Loucy (cell line): Measurements from ENCODE around the gene CYP4A22.

ENCODE experiments used
- H2AFZ ChIP-seq: fragments of 200-600 bp; sonication (generic); 2 replicates; pipeline ENCODE4 v1.6.0; 2016; ENCODE audit warnings: antibody characterized with exemption, mild to moderate bottlenecking, low read length, moderate library complexity
- H3F3A ChIP-seq: fragments of 200-600 bp; 2 replicates; pipeline ENCODE4 v1.6.0; 2016; ENCODE audit warnings: antibody characterized with exemption, low read depth, mild to moderate bottlenecking
- H3K27me3 ChIP-seq: fragments of 200-600 bp; sonication (generic); 2 replicates; pipeline ENCODE4 v1.6.1; 2014; ENCODE audit warnings: low read length, mild to moderate bottlenecking; ENCODE audit not compliant: insufficient read depth, poor library complexity, severe bottlenecking
- H3K36me3 ChIP-seq: fragments of 200-600 bp; sonication (generic); 2 replicates; pipeline ENCODE4 v1.6.1; 2016; ENCODE audit warnings: low read length; ENCODE audit not compliant: insufficient read depth
- H3K4me1 ChIP-seq: fragments of 200-600 bp; sonication (generic); 2 replicates; pipeline ENCODE4 v1.5.1; 2014; ENCODE audit warnings: low read length, mild to moderate bottlenecking; ENCODE audit not compliant: insufficient read depth, poor library complexity, severe bottlenecking
- H3K4me2 ChIP-seq: fragments of 200-600 bp; sonication (generic); 2 replicates; pipeline ENCODE4 v1.6.0; 2014; ENCODE audit warnings: antibody characterized with exemption, low read length, low read depth, mild to moderate bottlenecking; ENCODE audit not compliant: poor library complexity, severe bottlenecking
- H3K4me3 ChIP-seq: fragments of 200-600 bp; sonication (generic); 2 replicates; pipeline ENCODE4 v1.5.1; 2014; ENCODE audit warnings: low read length, mild to moderate bottlenecking, mixed read lengths; ENCODE audit not compliant: poor library complexity, severe bottlenecking
- H3K79me2 ChIP-seq: fragments of 200-600 bp; sonication (generic); 2 replicates; pipeline ENCODE4 v1.6.1; 2014; ENCODE audit warnings: low read length; ENCODE audit not compliant: insufficient read depth
- H3K9ac ChIP-seq: fragments of 200-600 bp; sonication (generic); 2 replicates; pipeline ENCODE4 v1.6.0; 2014; ENCODE audit warnings: mild to moderate bottlenecking, low read depth, low read length, moderate library complexity; ENCODE audit not compliant: poor library complexity, severe bottlenecking
- H3K9me2 ChIP-seq: fragments of 200-600 bp; sonication (generic); replicated peaks from 2 replicates; pipeline ENCODE4 v1.6.1; 2016; ENCODE audit warnings: low read depth, low read length, mixed read lengths
- H3K9me3 ChIP-seq: fragments of 200-600 bp; sonication (generic); 2 replicates; pipeline ENCODE4 v1.6.1; 2014; ENCODE audit warnings: mild to moderate bottlenecking, antibody characterized with exemption, low read length, low read depth; ENCODE audit not compliant: insufficient read depth
- H4K20me1 ChIP-seq: fragments of 200-600 bp; sonication (generic); 2 replicates; pipeline ENCODE4 v1.6.0; 2014; ENCODE audit warnings: antibody characterized with exemption, low read length, mild to moderate bottlenecking; ENCODE audit not compliant: insufficient read depth, poor library complexity, severe bottlenecking
- EZH2phosphoT487 ChIP-seq: fragments of 200-600 bp; IDR thresholded peaks from 2 replicates; pipeline ENCODE4 v1.6.1; 2018; ENCODE audit warnings: antibody characterized with exemption, mild to moderate bottlenecking, moderate library complexity, borderline replicate concordance
- TF ChIP-seq, protein P1 (sequence below): fragments of 200-600 bp; sonication (generic); conservative IDR thresholded peaks from 2 replicates; pipeline ENCODE4 v1.5.1; 2014; ENCODE audit warnings: mild to moderate bottlenecking, antibody characterized with exemption, low read length

Gene CYP4A22

GRCh38 chr1:47160716-47161115 lies 23.5 kb downstream of the CYP4A22 start:
- Histone ChIP-seq H4K20me1 (no peaks in the 10 kb centered on the region), H3K9me2 (no peaks in the 10 kb centered on the region), H2AFZ (no peak overlapping the region), H3K9me3 (no peaks in the 10 kb centered on the region), H3K79me2 (no peaks in the 10 kb centered on the region), H3K9ac (no peak overlapping the region), H3K27me3 (no peaks in the 10 kb centered on the region), H3K4me2 (no peak overlapping the region), H3F3A (no peaks in the 10 kb centered on the region), H3K4me3 (no peak overlapping the region), H3K4me1 (no peaks in the 10 kb centered on the region), H3K36me3 (no peaks in the 10 kb centered on the region)
- TF ChIP-seq EZH2phosphoT487: no peak
- TF ChIP-seq, protein P1, sequence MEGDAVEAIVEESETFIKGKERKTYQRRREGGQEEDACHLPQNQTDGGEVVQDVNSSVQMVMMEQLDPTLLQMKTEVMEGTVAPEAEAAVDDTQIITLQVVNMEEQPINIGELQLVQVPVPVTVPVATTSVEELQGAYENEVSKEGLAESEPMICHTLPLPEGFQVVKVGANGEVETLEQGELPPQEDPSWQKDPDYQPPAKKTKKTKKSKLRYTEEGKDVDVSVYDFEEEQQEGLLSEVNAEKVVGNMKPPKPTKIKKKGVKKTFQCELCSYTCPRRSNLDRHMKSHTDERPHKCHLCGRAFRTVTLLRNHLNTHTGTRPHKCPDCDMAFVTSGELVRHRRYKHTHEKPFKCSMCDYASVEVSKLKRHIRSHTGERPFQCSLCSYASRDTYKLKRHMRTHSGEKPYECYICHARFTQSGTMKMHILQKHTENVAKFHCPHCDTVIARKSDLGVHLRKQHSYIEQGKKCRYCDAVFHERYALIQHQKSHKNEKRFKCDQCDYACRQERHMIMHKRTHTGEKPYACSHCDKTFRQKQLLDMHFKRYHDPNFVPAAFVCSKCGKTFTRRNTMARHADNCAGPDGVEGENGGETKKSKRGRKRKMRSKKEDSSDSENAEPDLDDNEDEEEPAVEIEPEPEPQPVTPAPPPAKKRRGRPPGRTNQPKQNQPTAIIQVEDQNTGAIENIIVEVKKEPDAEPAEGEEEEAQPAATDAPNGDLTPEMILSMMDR: no peak

GRCh38 chr1:47161298-47162040 lies 24.2 kb downstream of the CYP4A22 start:
- Histone ChIP-seq H3K9ac (no peak overlapping the region), H4K20me1 (no peaks in the 10 kb centered on the region), H3K4me2 (no peak overlapping the region), H3K9me2 (no peaks in the 10 kb centered on the region), H3K4me1 (no peaks in the 10 kb centered on the region), H3K79me2 (no peaks in the 10 kb centered on the region), H3F3A (no peaks in the 10 kb centered on the region), H3K36me3 (no peaks in the 10 kb centered on the region), H3K4me3 (no peak overlapping the region), H3K9me3 (no peaks in the 10 kb centered on the region), H3K27me3 (no peaks in the 10 kb centered on the region), H2AFZ (no peak overlapping the region)
- TF ChIP-seq EZH2phosphoT487: no peak
- TF ChIP-seq, protein P1: no peak

- Histone ChIP-seq H3K36me3 (no peaks in the 10 kb centered on the region), H3K4me2 (no peak overlapping the region), H3K9me2 (no peaks in the 10 kb centered on the region), H3K9ac (no peak overlapping the region), H3F3A (no peaks in the 10 kb centered on the region), H4K20me1 (no peaks in the 10 kb centered on the region), H3K79me2 (no peaks in the 10 kb centered on the region), H2AFZ (no peak overlapping the region), H3K4me1 (no peaks in the 10 kb centered on the region), H3K27me3 (no peaks in the 10 kb centered on the region), H3K9me3 (no peaks in the 10 kb centered on the region), H3K4me3 (no peak overlapping the region)
- TF ChIP-seq, protein P1: no peak
- no peak for TF ChIP-seq EZH2phosphoT487
Measured at GRCh38 chr1:47164552-47164951, 27.3 kb downstream of the CYP4A22 start.
